ENCODE data around the gene COL4A2. TPM values are rescaled to one million over a fixed set of nuclear protein-coding genes. Genes with fewer than 3 reads are reported as not detected.

The COL4A2 gene
- total RNA-seq, 4 donors from 2014 or later, result 655 to 1,231 (median 912) TPM

- TF ChIP-seq, protein P1, sequence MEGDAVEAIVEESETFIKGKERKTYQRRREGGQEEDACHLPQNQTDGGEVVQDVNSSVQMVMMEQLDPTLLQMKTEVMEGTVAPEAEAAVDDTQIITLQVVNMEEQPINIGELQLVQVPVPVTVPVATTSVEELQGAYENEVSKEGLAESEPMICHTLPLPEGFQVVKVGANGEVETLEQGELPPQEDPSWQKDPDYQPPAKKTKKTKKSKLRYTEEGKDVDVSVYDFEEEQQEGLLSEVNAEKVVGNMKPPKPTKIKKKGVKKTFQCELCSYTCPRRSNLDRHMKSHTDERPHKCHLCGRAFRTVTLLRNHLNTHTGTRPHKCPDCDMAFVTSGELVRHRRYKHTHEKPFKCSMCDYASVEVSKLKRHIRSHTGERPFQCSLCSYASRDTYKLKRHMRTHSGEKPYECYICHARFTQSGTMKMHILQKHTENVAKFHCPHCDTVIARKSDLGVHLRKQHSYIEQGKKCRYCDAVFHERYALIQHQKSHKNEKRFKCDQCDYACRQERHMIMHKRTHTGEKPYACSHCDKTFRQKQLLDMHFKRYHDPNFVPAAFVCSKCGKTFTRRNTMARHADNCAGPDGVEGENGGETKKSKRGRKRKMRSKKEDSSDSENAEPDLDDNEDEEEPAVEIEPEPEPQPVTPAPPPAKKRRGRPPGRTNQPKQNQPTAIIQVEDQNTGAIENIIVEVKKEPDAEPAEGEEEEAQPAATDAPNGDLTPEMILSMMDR (IDR thresholded peaks at IDR 0.05; ENCODE audit: low read depth), result no peak
Observed at GRCh38 chr13:110450016-110450900, 143.2 kb downstream of the COL4A2 start.

DNA sequence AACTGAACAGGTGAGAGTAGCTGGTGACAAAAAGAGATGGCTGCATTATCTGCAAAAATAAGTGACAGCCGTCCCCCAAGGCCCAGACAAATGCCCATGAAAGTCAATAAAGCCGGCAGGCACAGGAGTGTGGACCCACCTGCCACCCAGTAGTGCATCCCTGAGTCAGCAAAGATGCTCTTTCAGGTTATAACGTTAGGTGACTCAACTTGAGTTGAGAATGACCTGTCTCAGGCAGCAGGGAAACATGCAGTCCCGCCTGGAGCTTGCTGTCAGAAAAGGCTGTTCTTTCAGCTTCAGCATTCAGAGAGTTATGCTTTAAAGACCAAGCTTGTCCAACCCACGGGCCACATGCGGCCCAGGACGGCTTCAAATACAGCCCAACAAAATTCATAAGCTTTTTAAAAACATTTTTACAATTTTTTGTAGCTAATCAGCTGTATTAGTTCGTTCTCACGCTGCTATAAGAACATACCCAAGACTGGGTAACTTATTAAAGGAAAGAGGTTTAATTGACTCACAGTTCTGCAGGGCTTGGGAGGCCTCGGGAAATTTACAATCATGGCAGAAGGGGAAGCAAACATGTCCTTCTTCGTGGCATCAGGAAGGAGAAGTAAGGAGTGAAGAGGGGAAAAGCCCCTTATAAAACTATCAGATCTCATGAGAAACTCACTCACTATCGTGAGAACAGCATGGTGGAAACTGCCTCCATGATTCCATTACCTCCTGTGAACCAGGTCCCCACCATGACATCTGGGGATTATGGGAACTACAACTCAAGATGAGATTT lies 144.1 kb downstream of the COL4A2 start:
- TF ChIP-seq, protein P1 (IDR thresholded peaks at IDR 0.05; ENCODE audit: low read depth), result no peak

DNA sequence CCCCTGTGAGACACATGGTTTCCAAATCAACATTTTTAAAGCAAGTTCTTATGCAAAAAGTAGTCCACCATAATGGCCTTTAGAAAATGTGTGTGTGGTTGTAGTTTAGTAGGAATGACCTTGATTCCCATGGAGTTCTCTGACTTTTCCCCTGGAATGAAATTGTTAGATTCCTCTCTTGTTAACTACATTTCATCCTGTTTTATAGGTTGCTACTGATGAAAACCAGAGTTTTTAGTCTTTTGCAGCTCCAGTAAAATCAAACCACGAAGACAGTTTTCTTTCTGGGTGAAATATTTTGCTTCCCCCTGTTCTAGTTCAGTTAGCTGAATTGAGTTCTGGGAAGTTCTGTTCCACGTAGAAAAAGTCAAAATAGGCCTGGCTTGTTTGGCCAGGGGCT lies 146.7 kb downstream of the COL4A2 start:
- TF ChIP-seq, protein P1 (IDR thresholded peaks at IDR 0.05; ENCODE audit: low read depth), result no peak

GRCh38 chr13:110454227-110454859 lies 147.3 kb downstream of the COL4A2 start:
- TF ChIP-seq, protein P1 (IDR thresholded peaks at IDR 0.05; ENCODE audit: low read depth), result no peak

- TF ChIP-seq, protein P1 (IDR thresholded peaks at IDR 0.05; ENCODE audit: low read depth), result no peak
Observed at GRCh38 chr13:110454956-110455355, 147.9 kb downstream of the COL4A2 start.

GRCh38 chr13:110455444-110455843 lies 148.4 kb downstream of the COL4A2 start:
- TF ChIP-seq, protein P1 (IDR thresholded peaks at IDR 0.05; ENCODE audit: low read depth), result no peak

GRCh38 chr13:110455941-110456340 lies 148.9 kb downstream of the COL4A2 start:
- TF ChIP-seq, protein P1 (IDR thresholded peaks at IDR 0.05; ENCODE audit: low read depth), result no peak
